Adrenal gland (tissue), 12 donors: Measurements from ENCODE around the gene LPIN1. TPM values are rescaled to one million over a fixed set of nuclear protein-coding genes. Genes with fewer than 3 reads are reported as not detected.

Experiments used
- DNase-seq, 7 donors: peaks; one replicate each; pipeline ENCODE4 v3.0.0-alpha.2; 2019 to 2020
- H3K27ac ChIP-seq, 5 donors: fragments of 200-600 bp; sonication (generic) in 4 of 5; 1 replicate in 3 of 5; 2 replicates in 2 of 5; pipeline versions ENCODE4 v1.5.1 to v1.8.0; 2016 to 2020; ENCODE audit warnings: mild to moderate bottlenecking in 1 of 5
- H3K27me3 ChIP-seq: fragments of 200-600 bp; 2 replicates; pipeline ENCODE4 v1.8.0; 2021
- H3K36me3 ChIP-seq, 2 donors: fragments of 200-600 bp; replicated peaks in 1 of 2; 1 replicate in 1 of 2; 2 replicates in 1 of 2; pipeline versions ENCODE4 v1.5.1 to v1.8.0; 2018 to 2022
- H3K4me1 ChIP-seq, 2 donors: fragments of 200-600 bp; replicated peaks in 1 of 2; 1 replicate in 1 of 2; 2 replicates in 1 of 2; pipeline versions ENCODE4 v1.5.1 to v1.8.0; 2018 to 2021
- H3K4me3 ChIP-seq, 4 donors: fragments of 200-600 bp; sonication (generic) in 3 of 4; one replicate each; pipeline ENCODE4 v1.5.1; 2016 to 2018
- H3K9me3 ChIP-seq, 3 donors: fragments of 200-600 bp; sonication (generic) in 1 of 3; replicated peaks in 1 of 3; 1 replicate in 2 of 3; 2 replicates in 1 of 3; pipeline versions ENCODE4 v1.5.1 to v1.8.0; 2016 to 2021
- CTCF ChIP-seq, 6 experiments: fragments of 450-650 bp in 4 of 6; fragments of 200-600 bp in 2 of 6; sonication (generic) in 1 of 6; IDR thresholded peaks; 1 replicate in 5 of 6; 2 replicates in 1 of 6; pipeline versions ENCODE4 v1.5.1 to v1.8.0; 2016 to 2021; ENCODE audit warnings: antibody characterized with exemption in 6 of 6, mild to moderate bottlenecking in 2 of 6, moderate library complexity in 1 of 6
- POLR2A ChIP-seq, 2 donors: fragments of 450-650 bp; IDR thresholded peaks; one replicate each; pipeline ENCODE4 v1.6.1; 2017; ENCODE audit warnings: antibody characterized with exemption in 2 of 2, mild to moderate bottlenecking in 2 of 2, moderate library complexity in 1 of 2
- WGBS, 4 donors: extraction: QIAGEN DNeasy Blood & Tissue Kit in 2 of 4; methylation state at CpG; one replicate each; pipeline versions ENCODE4 v1.1.5 to v1.1.7; 2013 to 2017; 5-methylcytosine and 5-hydroxymethylcytosine counted together
- intact Hi-C, 2 donors: fragments of 100-400 bp; cut with DNase I; formaldehyde crosslinking; loops; one replicate each; pipeline versions ENCODE4 v1.14.1 to v1.15.0; 2022 to 2023
- polyA plus RNA-seq, 3 donors: library from polyadenylated mRNA; stranded (reverse); fragments of 200-250 nt in 2 of 3; fragments of 350-450 nt in 1 of 3; fragmentation: Illumina TruSeq in 1 of 3; extraction: RNeasy Lipid Tissue Mini Kit (QIAGEN cat#74804) in 1 of 3; gene quantifications; one replicate each; pipeline ENCODE4 v1.2.3, GENCODE V29; 2013 to 2014
- total RNA-seq, 9 donors: library from RNA; depleted of rRNA in 4 of 9; stranded (reverse); fragments of >200 nt in 4 of 9; fragments of 120-200 nt in 1 of 9; fragmentation: NEBNext Ultra II Directional in 1 of 9; extraction: Animal tissue kit (Norgen Biotek cat#: 25700) in 1 of 9; gene quantifications; one replicate each; pipeline versions ENCODE4 v1.1.0 to v1.2.4, GENCODE V29; 2013 to 2023
- donor health status: healthy with polysubstance abuse.
- donor health status: Bipolar disorder and iron deficiency.
- donor health status: DM: yes; HTN: yes; CAD: no.
- donor health status: DM: no; HTN: no; CAD: no.
- donor health status: DM: no; HTN: no; CAD: no.
- donor health status: DM: yes; HTN: yes; CAD: no.

Gene LPIN1
- total and polyA plus RNA-seq, 12 donors, result 17.0 to 58.5 (median 36.8) TPM

GRCh38 chr2:11870064-11870463 is 123.6 kb downstream of the LPIN1 start:
- Histone ChIP-seq H3K36me3 (no peaks in the 10 kb centered on the region), H3K27me3 (no peaks in the 10 kb centered on the region), H3K27ac (no peak overlapping the region), H3K9me3 (no peaks in the 10 kb centered on the region), H3K4me3 (no peak overlapping the region), H3K4me1 (peaks cover 0 to 4% of the 10 kb centered on the region in 2 donors)
- TF ChIP-seq POLR2A (IDR thresholded peaks at IDR 0.05) (no peak), CTCF (IDR thresholded peaks at IDR 0.05) (no peak)
- intact Hi-C loops, result no loop called here
- 69 to 78% (median 75%) methylated on average over 2 of the region's 2 CpGs for WGBS, 4 donors
- DNase-seq, result no peak

GRCh38 chr2:11870584-11870983 is 124.2 kb downstream of the LPIN1 start:
- intact Hi-C loops, result no loop called here
- 82 to 96% (median 90%) methylated on average over 4 to 5 of the region's 5 CpGs for WGBS, 4 donors
- TF ChIP-seq CTCF (IDR thresholded peaks at IDR 0.05) (no peak), POLR2A (IDR thresholded peaks at IDR 0.05) (no peak)

GRCh38 chr2:11871421-11871820 is 125.0 kb downstream of the LPIN1 start:
- no peak for DNase-seq
- TF ChIP-seq CTCF (IDR thresholded peaks at IDR 0.05) (no peak), POLR2A (IDR thresholded peaks at IDR 0.05) (no peak)
- WGBS, 4 donors, result 84 to 96% (median 91%) methylated on average over 4 of the region's 4 CpGs
- H3K27ac ChIP-seq, result no peak overlapping the region
- H3K9me3 ChIP-seq, result no peaks in the 10 kb centered on the region
- no peaks in the 10 kb centered on the region for H3K27me3 ChIP-seq
- peaks cover 0 to 4% of the 10 kb centered on the region in 2 donors for H3K4me1 ChIP-seq
- H3K36me3 ChIP-seq, result no peaks in the 10 kb centered on the region
- no peak overlapping the region for H3K4me3 ChIP-seq
- intact Hi-C loops, result no loop called here

More at GRCh38 chr2:11870584-11870983, 124.2 kb downstream of the LPIN1 start:
- no peaks in the 10 kb centered on the region for H3K36me3 ChIP-seq
- no peak overlapping the region for H3K4me3 ChIP-seq
- peaks cover 0 to 4% of the 10 kb centered on the region in 2 donors for H3K4me1 ChIP-seq
- DNase-seq, result no peak
- H3K27ac ChIP-seq, result no peak overlapping the region
- no peaks in the 10 kb centered on the region for H3K27me3 ChIP-seq
- no peaks in the 10 kb centered on the region for H3K9me3 ChIP-seq

GRCh38 chr2:11872247-11872947 is 126.0 kb downstream of the LPIN1 start:
- TF ChIP-seq CTCF (IDR thresholded peaks at IDR 0.05) (no peak), POLR2A (IDR thresholded peaks at IDR 0.05) (no peak)
- no peak overlapping the region for H3K27ac ChIP-seq

More at GRCh38 chr2:11872247-11872947, 126.0 kb downstream of the LPIN1 start:
- no peak for DNase-seq
- H3K9me3 ChIP-seq, result no peaks in the 10 kb centered on the region
- intact Hi-C loops, result no loop called here
- peaks cover 0 to 4% of the 10 kb centered on the region in 2 donors for H3K4me1 ChIP-seq
- no peaks in the 10 kb centered on the region for H3K27me3 ChIP-seq
- no peak overlapping the region for H3K4me3 ChIP-seq
- WGBS, 4 donors, result 55 to 63% (median 58%) methylated on average over 5 of the region's 5 CpGs
- no peaks in the 10 kb centered on the region for H3K36me3 ChIP-seq
